Ovary (tissue), 3 donors: Measurements from ENCODE around the gene NPAS4.

Source experiments
- POLR2A ChIP-seq: fragments of 450-650 bp; IDR thresholded peaks from one replicate; pipeline ENCODE4 v1.6.1; 2017; ENCODE audit warnings: antibody characterized with exemption, mild to moderate bottlenecking, moderate library complexity
- TF ChIP-seq, protein P1 (sequence below), 3 donors: fragments of 450-650 bp in 2 of 3; fragments of 200-600 bp in 1 of 3; IDR thresholded peaks; one replicate each; pipeline versions ENCODE4 v1.5.1 to v1.8.0; 2016 to 2022; ENCODE audit warnings: antibody characterized with exemption in 3 of 3, mild to moderate bottlenecking in 1 of 3
- donor health status: DM: no; HTN: no; CAD: no.

DNA sequence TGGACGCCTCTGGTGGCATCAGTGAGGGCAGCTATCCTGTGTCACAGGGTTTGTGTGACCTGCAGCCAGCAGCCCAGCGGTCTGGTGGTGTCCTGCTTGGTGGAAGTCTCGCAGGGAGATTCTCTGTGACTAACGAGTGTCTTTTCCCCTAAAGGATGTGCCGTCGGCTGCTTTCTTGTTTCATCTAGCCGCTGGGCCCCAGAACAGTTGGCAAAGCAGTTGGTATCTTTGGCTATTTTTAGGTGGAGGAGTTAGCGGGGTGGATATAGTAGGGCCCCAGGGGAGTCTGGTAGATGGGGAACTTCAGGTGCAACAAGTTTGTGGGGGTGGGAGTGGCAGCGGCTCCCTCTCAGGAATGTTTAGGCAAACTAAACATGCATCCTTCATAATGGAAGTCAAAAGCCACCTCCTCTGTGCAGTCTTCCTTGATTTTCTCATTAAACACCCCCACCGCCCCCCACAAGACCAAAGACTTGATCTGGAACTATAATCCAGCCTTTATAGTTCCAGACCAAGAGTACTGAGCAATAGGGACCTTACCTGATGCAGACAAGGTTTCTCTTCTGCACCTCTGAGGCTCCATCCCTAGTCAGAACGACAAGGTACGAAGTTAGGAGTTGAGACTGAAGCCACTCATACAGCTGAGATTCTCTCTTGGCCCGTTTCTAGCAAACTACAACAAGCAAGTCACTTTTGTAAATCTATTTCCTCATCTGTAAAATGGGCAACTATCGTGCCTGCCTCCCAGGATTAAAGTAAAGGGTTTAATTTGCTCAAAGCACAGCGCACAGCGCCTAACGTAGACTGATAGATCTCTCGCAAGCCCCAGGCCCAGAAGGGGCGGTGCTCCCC lies 44.8 kb downstream of the NPAS4 start:
- no peak for TF ChIP-seq POLR2A
- TF ChIP-seq, protein P1, sequence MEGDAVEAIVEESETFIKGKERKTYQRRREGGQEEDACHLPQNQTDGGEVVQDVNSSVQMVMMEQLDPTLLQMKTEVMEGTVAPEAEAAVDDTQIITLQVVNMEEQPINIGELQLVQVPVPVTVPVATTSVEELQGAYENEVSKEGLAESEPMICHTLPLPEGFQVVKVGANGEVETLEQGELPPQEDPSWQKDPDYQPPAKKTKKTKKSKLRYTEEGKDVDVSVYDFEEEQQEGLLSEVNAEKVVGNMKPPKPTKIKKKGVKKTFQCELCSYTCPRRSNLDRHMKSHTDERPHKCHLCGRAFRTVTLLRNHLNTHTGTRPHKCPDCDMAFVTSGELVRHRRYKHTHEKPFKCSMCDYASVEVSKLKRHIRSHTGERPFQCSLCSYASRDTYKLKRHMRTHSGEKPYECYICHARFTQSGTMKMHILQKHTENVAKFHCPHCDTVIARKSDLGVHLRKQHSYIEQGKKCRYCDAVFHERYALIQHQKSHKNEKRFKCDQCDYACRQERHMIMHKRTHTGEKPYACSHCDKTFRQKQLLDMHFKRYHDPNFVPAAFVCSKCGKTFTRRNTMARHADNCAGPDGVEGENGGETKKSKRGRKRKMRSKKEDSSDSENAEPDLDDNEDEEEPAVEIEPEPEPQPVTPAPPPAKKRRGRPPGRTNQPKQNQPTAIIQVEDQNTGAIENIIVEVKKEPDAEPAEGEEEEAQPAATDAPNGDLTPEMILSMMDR (IDR thresholded peaks at IDR 0.05), result no peak
